ENCODE results near the gene KANK2. TPM values are rescaled to one million over a fixed set of nuclear protein-coding genes. Genes with fewer than 3 reads are reported as not detected.

The KANK2 gene
- total and polyA plus RNA-seq, 2 of the 13 experiments (the other 11 are each of a cell fraction or from before 2014, with no cell fraction given), result 5.7 to 12.9 TPM

GRCh38 chr19:11130824-11131455 lies 66.4 kb downstream of the KANK2 start (continued):
- TF ChIP-seq TAF1 (CRISPR knock-in tag; IDR thresholded peaks at IDR 0.05), result no peak
- TF ChIP-seq TEAD3 (CRISPR knock-in tag; optimal IDR thresholded peaks at IDR 0.05; ENCODE audit: borderline replicate concordance), result peak; percentile 39
- TF ChIP-seq PITX1 (CRISPR knock-in tag; IDR thresholded peaks at IDR 0.05), result peak; percentile 47; the same call in 1 of the 2 replicates
- TF ChIP-seq MAZ (IDR thresholded peaks at IDR 0.05; ENCODE audit: borderline replicate concordance, low read depth, low read length), result no peak
- peak; percentile 56; the same call in 1 of the 2 replicates for TF ChIP-seq MAZ (CRISPR knock-in tag; IDR thresholded peaks at IDR 0.05; ENCODE audit: low read depth)
- TF ChIP-seq ISL2 (CRISPR knock-in tag; IDR thresholded peaks at IDR 0.05), result no peak
- no peak for TF ChIP-seq CREM (IDR thresholded peaks at IDR 0.05)
- TF ChIP-seq CREM (CRISPR knock-in tag; IDR thresholded peaks at IDR 0.05), result no peak
- TF ChIP-seq PRDM10 (CRISPR knock-in tag; IDR thresholded peaks at IDR 0.05; ENCODE audit: low read depth), result peak; percentile 45; the same call in 1 of the 2 replicates
- TF ChIP-seq MAX (IDR thresholded peaks at IDR 0.05), result peak; percentile 70
- TF ChIP-seq ZNF296 (CRISPR knock-in tag; conservative IDR thresholded peaks at IDR 0.05), result no peak
- TF ChIP-seq TRIM24 (CRISPR knock-in tag; IDR thresholded peaks at IDR 0.05), result no peak
- TF ChIP-seq RARA (CRISPR knock-in tag; IDR thresholded peaks at IDR 0.05), result peak; percentile 61
- TF ChIP-seq ZC3H13 (CRISPR knock-in tag; IDR thresholded peaks at IDR 0.05), result peak; percentile 89; the same call in 1 of the 2 replicates
- peak; percentile 97 for TF ChIP-seq ZMYM3 (CRISPR knock-in tag; IDR thresholded peaks at IDR 0.05)
- no peak for TF ChIP-seq AKNA (CRISPR knock-in tag; IDR thresholded peaks at IDR 0.05; ENCODE audit: borderline replicate concordance)
- TF ChIP-seq SETDB1 (CRISPR knock-in tag; IDR thresholded peaks at IDR 0.05; ENCODE audit: borderline replicate concordance), result no peak
- no peak for TF ChIP-seq ZNF710 (CRISPR knock-in tag; IDR thresholded peaks at IDR 0.05; ENCODE audit: borderline replicate concordance)

All from HepG2 (cell line).